ENCODE results near the gene PLEKHN1. TPM values are rescaled to one million over a fixed set of nuclear protein-coding genes. Genes with fewer than 3 reads are reported as not detected.

Gene PLEKHN1
- total and polyA plus RNA-seq, 2 experiments from 2014 or later, result 1.7 to 2.1 TPM

DNA sequence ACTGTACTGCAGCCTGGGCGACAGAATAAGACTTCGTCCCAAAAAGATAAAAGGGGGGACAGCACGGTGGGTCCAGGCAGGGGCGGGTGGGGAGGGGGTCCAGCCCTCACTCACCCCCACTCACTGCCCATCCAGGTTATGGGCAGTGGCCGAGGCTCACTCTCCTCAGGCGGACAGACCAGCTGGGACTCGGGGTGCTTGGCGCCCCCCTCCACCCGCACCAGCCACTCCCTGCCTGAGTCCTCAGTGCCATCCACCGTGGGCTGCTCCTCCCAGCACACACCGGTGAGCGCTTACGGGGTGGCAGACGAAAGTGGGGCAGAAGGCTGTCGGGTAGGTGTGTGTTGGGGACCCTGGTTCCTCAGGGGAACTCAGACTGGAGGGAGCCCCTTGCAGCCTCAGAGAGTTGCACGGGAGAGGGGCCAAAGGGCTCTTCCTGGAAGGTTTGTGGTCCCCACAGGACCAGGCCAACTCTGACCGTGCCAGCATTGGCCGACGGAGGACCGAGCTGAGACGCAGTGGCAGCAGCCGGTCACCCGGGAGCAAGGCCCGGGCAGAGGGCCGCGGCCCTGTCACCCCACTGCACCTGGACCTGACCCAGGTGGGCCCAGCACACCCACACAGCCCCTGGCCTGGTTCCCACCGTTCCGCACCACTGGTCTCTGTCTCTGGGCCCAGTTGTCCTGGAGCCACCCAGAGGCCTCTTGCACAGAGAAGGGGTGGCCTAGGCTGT lies 6.6 kb downstream of the PLEKHN1 start:
- H3K27ac ChIP-seq, result no peak overlapping the region
- H3K4me1 ChIP-seq (ENCODE audit: insufficient read depth), result no peaks in the 10 kb centered on the region
- H3K27me3 ChIP-seq (replicated peaks; ENCODE audit: insufficient read depth), result no peaks in the 10 kb centered on the region
- H3K36me3 ChIP-seq (ENCODE audit: low read depth), result no peaks in the 10 kb centered on the region
- no peaks in the 10 kb centered on the region for H3F3A ChIP-seq (ENCODE audit: insufficient read depth)
- H3K9ac ChIP-seq, result no peak overlapping the region
- 85 to 89% methylated on average over 28 of the region's 28 CpGs for WGBS, 2 experiments (ENCODE audit: low coverage in 1 of 2, low lambda C conversion rate in 2 of 2, missing lambda C conversion rate in 2 of 2)
- in situ Hi-C loops (cut with MboI), result no loop called here
- no peak overlapping the region for H2AFZ ChIP-seq
- no peak for DNase-seq
- H3K4me3 ChIP-seq, result no peak overlapping the region
- no peaks in the 10 kb centered on the region for H4K20me1 ChIP-seq (ENCODE audit: insufficient read depth)
- TF ChIP-seq EZH2 (IDR thresholded peaks at IDR 0.05; ENCODE audit: insufficient read depth, poor library complexity, severe bottlenecking), result no peak
- no peak for TF ChIP-seq EZH2phosphoT487 (IDR thresholded peaks at IDR 0.05; ENCODE audit: insufficient read depth, low read depth)
- no peaks in the 10 kb centered on the region for H3K9me2 ChIP-seq (ENCODE audit: insufficient read depth)
- H3K79me2 ChIP-seq (ENCODE audit: insufficient read depth), result no peaks in the 10 kb centered on the region
- no peak overlapping the region for H3K4me2 ChIP-seq (ENCODE audit: unreplicated experiment)
- no peaks in the 10 kb centered on the region for H3K9me3 ChIP-seq (ENCODE audit: low read depth)

- H3K27ac ChIP-seq, result no peak overlapping the region
- no peaks in the 10 kb centered on the region for H3F3A ChIP-seq (ENCODE audit: insufficient read depth)
- H3K9ac ChIP-seq, result no peak overlapping the region
- H4K20me1 ChIP-seq (ENCODE audit: insufficient read depth), result no peaks in the 10 kb centered on the region
- no peaks in the 10 kb centered on the region for H3K9me2 ChIP-seq (ENCODE audit: insufficient read depth)
- in situ Hi-C loops (cut with MboI), result no loop called here
- no peaks in the 10 kb centered on the region for H3K9me3 ChIP-seq (ENCODE audit: low read depth)
- no peak overlapping the region for H2AFZ ChIP-seq
- no peaks in the 10 kb centered on the region for H3K36me3 ChIP-seq (ENCODE audit: low read depth)
- WGBS, 2 experiments (ENCODE audit: low coverage in 1 of 2, low lambda C conversion rate in 2 of 2, missing lambda C conversion rate in 2 of 2), result 78 to 82% methylated on average over 19 to 28 of the region's 28 CpGs
- no peak overlapping the region for H3K4me2 ChIP-seq (ENCODE audit: unreplicated experiment)
- no peak for DNase-seq
- no peaks in the 10 kb centered on the region for H3K27me3 ChIP-seq (replicated peaks; ENCODE audit: insufficient read depth)
- TF ChIP-seq EZH2phosphoT487 (IDR thresholded peaks at IDR 0.05; ENCODE audit: insufficient read depth, low read depth), result no peak
- H3K4me1 ChIP-seq (ENCODE audit: insufficient read depth), result no peaks in the 10 kb centered on the region
- H3K79me2 ChIP-seq (ENCODE audit: insufficient read depth), result no peaks in the 10 kb centered on the region
- H3K4me3 ChIP-seq, result no peak overlapping the region
Measured at GRCh38 chr1:973459-974292, 7.4 kb downstream of the PLEKHN1 start.

DNA sequence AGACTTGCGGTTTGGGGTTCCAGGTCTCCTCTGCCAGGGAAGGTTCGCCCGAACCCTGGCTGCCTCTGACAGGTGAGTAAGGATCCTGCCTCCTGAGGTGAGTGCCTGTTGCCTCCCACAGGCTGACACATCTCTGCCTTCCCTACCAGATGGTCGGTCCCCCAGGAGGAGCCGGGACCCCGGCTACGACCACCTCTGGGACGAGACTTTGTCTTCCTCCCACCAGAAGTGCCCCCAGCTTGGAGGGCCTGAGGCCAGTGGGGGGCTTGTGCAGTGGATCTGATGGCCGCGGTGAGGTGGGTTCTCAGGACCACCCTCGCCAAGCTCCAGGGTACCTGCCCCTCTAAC lies 8.0 kb downstream of the PLEKHN1 start:
- in situ Hi-C loops (cut with MboI), result no loop called here

GRCh38 chr1:974687-975328 lies 8.5 kb downstream of the PLEKHN1 start:
- TF ChIP-seq EZH2phosphoT487 (IDR thresholded peaks at IDR 0.05; ENCODE audit: insufficient read depth, low read depth), result no peak
- no peak for TF ChIP-seq EZH2 (IDR thresholded peaks at IDR 0.05; ENCODE audit: insufficient read depth, poor library complexity, severe bottlenecking)
- in situ Hi-C loops (cut with MboI), result no loop called here

More for the DNA sequence above, 8.0 kb downstream of the PLEKHN1 start:
- no peak for DNase-seq
- H3K4me1 ChIP-seq (ENCODE audit: insufficient read depth), result no peaks in the 10 kb centered on the region
- no peak overlapping the region for H3K9ac ChIP-seq
- no peaks in the 10 kb centered on the region for H3K27me3 ChIP-seq (replicated peaks; ENCODE audit: insufficient read depth)
- H3K27ac ChIP-seq, result no peak overlapping the region
- H4K20me1 ChIP-seq (ENCODE audit: insufficient read depth), result no peaks in the 10 kb centered on the region
- WGBS, 2 experiments (ENCODE audit: low coverage in 1 of 2, low lambda C conversion rate in 2 of 2, missing lambda C conversion rate in 2 of 2), result 94 to 100% methylated on average over 8 to 11 of the region's 11 CpGs
- no peak overlapping the region for H2AFZ ChIP-seq
- H3K36me3 ChIP-seq (ENCODE audit: low read depth), result no peaks in the 10 kb centered on the region
- H3K79me2 ChIP-seq (ENCODE audit: insufficient read depth), result no peaks in the 10 kb centered on the region
- H3K4me2 ChIP-seq (ENCODE audit: unreplicated experiment), result no peak overlapping the region
- H3K9me3 ChIP-seq (ENCODE audit: low read depth), result no peaks in the 10 kb centered on the region
- TF ChIP-seq EZH2phosphoT487 (IDR thresholded peaks at IDR 0.05; ENCODE audit: insufficient read depth, low read depth) (no peak), EZH2 (IDR thresholded peaks at IDR 0.05; ENCODE audit: insufficient read depth, poor library complexity, severe bottlenecking) (no peak)
- H3F3A ChIP-seq (ENCODE audit: insufficient read depth), result no peaks in the 10 kb centered on the region
- no peaks in the 10 kb centered on the region for H3K9me2 ChIP-seq (ENCODE audit: insufficient read depth)
- no peak overlapping the region for H3K4me3 ChIP-seq

More at GRCh38 chr1:974687-975328, 8.5 kb downstream of the PLEKHN1 start:
- Histone ChIP-seq H2AFZ (no peak overlapping the region), H4K20me1 (ENCODE audit: insufficient read depth) (no peaks in the 10 kb centered on the region), H3K36me3 (ENCODE audit: low read depth) (no peaks in the 10 kb centered on the region), H3K27ac (no peak overlapping the region), H3K4me1 (ENCODE audit: insufficient read depth) (no peaks in the 10 kb centered on the region), H3K9me3 (ENCODE audit: low read depth) (no peaks in the 10 kb centered on the region), H3K9me2 (ENCODE audit: insufficient read depth) (no peaks in the 10 kb centered on the region), H3K9ac (no peak overlapping the region), H3K27me3 (replicated peaks; ENCODE audit: insufficient read depth) (no peaks in the 10 kb centered on the region), H3F3A (ENCODE audit: insufficient read depth) (no peaks in the 10 kb centered on the region), H3K79me2 (ENCODE audit: insufficient read depth) (no peaks in the 10 kb centered on the region), H3K4me2 (ENCODE audit: unreplicated experiment) (no peak overlapping the region), H3K4me3 (no peak overlapping the region)
- DNase-seq, result no peak
- WGBS, 2 experiments (ENCODE audit: low coverage in 1 of 2, low lambda C conversion rate in 2 of 2, missing lambda C conversion rate in 2 of 2), result 65 to 70% methylated on average over 15 to 17 of the region's 17 CpGs
